ENCODE data around the gene VIL1.

The VIL1 gene

GRCh38 chr2:218418717-218419458, at the start of gene VIL1:
VIL1 (plus strand) TSS chr2:218419123; CDS start chr2:218423779, 4,656 bp downstream.
- no peak for DNase-seq

- DNase-seq, result no peak
These were observed 49.6 kb upstream of the VIL1 start for GRCh38 chr2:218369330-218369729.

- DNase-seq, result no peak
These were observed 48.4 kb upstream of the VIL1 start for GRCh38 chr2:218370410-218371063.

GRCh38 chr2:218371983-218372350, 47.0 kb upstream of the VIL1 start:
- DNase-seq, result no peak

DNA sequence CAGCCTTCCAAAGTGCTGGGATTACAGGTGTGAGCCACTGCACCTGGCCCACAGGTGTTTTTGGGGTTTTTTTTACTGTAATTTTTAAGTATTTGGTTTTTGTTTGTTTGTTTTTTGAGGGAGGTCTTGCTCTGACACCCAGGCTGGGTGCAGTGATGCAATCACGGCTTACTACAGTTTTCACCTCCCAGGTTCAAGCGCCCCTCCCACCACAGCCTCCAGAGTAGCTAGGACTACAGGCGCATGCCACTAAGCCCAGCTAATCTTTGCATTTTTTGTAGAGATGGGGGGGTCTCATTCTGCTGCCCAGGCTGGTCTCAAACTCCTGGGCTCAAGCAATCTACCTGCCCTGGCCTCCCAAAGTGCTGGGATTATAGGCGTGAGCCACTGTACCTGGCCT, 44.1 kb upstream of the VIL1 start:
- no peak for DNase-seq

DNA sequence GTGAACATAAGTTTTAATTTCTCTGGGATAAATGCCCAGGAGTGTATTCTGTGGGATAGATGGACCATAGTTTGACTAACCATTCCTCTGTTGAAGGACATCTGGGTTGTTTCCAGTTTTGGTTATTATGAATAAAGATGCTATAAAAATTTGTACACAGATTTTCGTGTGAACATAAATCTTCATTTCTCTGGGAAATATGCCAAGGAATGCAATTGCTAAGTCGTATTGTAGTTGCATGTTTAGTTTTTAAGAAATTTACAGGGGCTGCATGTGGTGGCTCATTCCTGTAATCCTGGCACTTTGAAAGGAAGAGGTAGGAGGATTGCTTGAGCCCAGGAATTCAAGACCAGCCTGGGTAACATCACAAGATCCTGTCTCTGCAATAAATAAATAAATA, 43.7 kb upstream of the VIL1 start:
- no peak for DNase-seq

- DNase-seq, result no peak
These were observed 40.9 kb upstream of the VIL1 start for GRCh38 chr2:218378053-218378452.

DNA sequence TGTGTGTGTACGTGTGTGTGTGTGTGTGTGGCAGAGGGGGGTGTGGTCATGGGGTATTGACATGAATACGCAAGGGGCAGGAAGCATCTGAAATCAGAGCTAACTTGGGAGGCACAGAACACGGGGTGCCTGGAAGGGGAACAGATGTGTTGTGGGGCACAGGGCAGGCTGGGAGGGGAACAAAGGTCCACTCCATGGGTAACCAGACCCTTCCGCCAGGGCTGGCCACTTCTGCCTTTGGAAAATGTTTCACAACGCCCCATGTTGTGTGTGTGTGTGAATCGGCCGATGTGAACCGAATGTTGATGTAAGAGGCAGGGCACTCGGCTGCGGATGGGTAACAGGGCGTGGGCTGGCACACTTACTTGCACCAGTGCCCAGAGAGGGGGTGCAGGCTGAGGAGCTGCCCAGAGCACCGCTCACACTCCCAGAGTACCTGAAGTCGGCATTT, 37.0 kb upstream of the VIL1 start, which contains the start of gene SLC11A1:
Gene SLC11A1 (plus strand): TSS at position 358 of the 451 bp plus-strand sequence. CDS start 96 bp downstream, outside the sequence.
- DNase-seq, result no peak

GRCh38 chr2:218382785-218383184, 36.1 kb upstream of the VIL1 start:
- no peak for DNase-seq

GRCh38 chr2:218383892-218384519, 34.9 kb upstream of the VIL1 start:
- no peak for DNase-seq

DNA sequence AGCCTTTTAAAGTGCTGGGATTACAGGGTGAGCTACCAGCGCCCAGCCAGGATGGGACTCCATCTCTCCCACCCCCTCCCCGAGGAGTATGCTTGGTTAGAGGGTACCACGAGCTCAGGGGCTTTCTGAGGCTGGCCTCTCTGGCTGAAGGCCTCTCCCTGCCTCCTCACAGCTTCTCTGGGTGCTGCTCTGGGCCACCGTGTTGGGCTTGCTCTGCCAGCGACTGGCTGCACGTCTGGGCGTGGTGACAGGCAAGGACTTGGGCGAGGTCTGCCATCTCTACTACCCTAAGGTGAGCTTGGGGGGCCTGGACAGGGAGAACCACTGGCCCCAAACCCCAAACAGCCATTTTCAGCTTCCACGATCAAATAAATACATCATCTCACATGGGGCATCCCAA, 33.9 kb upstream of the VIL1 start:
- no peak for DNase-seq

DNA sequence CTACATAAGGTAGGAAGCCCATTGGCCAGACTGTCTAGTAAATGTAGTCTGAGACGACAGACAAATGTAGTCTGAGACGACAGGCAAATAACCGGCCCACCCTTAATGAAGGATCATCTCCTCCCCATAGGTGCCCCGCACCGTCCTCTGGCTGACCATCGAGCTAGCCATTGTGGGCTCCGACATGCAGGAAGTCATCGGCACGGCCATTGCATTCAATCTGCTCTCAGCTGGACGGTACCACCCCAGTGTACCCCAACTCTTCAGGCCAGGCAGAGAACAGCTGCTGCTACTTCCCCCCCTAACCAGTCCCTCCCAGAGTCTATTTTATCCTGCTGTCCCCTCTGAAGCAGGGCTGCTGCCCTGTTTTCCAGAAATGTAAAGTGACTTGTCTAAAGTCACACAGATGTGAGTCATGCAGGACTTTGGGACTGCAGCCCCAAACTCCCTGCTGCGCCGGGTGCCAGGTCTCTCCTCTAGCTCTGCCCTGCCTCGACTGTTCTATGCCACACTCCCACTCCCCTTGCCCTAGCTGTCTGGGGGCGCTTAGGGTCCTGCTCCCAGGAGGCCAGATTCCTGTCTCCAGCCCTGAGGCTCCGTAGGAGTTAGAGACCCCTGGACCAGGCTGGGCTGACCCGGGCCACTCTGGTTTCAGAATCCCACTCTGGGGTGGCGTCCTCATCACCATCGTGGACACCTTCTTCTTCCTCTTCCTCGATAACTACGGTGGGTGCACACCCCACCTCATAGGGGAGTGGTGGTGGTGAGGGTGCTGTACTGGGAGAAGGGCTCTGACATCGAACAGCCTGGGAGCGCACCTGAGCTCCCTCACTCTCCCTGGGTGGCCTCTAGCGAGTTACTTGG, 32.2 kb upstream of the VIL1 start:
- DNase-seq, result no peak

- DNase-seq, result no peak
These were observed 31.3 kb upstream of the VIL1 start for GRCh38 chr2:218387369-218388194.

- no peak for DNase-seq
These were observed 29.4 kb upstream of the VIL1 start for GRCh38 chr2:218389333-218390150.

GRCh38 chr2:218391202-218391601, 27.7 kb upstream of the VIL1 start:
- DNase-seq, result no peak

- DNase-seq, result no peak
These were observed 26.5 kb upstream of the VIL1 start for GRCh38 chr2:218392459-218392858.

DNA sequence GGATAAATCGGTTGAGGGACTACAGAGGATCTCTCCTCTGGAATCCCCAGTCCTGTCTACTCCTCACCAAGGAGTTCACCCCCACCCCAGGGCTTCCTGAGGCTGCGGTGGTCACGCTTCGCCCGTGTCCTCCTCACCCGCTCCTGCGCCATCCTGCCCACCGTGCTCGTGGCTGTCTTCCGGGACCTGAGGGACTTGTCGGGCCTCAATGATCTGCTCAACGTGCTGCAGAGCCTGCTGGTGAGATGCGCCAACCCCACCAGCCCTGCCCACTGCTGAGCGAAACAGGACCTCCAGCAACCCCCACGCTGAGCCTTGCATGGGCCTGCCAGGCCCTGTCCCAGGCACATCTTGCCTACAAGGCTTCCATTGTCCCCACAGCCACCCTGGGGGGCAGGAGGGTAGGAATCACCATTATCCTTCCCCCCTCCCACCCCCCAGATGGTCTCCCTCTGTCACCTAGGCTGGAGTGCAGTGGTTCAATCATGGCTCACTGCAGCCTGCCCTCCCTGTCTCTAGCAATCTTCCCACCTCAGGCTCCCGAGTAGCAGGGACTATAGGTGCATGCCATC, 25.9 kb upstream of the VIL1 start:
- no peak for DNase-seq

- no peak for DNase-seq
These were observed 25.1 kb upstream of the VIL1 start for GRCh38 chr2:218393750-218394290.

DNA sequence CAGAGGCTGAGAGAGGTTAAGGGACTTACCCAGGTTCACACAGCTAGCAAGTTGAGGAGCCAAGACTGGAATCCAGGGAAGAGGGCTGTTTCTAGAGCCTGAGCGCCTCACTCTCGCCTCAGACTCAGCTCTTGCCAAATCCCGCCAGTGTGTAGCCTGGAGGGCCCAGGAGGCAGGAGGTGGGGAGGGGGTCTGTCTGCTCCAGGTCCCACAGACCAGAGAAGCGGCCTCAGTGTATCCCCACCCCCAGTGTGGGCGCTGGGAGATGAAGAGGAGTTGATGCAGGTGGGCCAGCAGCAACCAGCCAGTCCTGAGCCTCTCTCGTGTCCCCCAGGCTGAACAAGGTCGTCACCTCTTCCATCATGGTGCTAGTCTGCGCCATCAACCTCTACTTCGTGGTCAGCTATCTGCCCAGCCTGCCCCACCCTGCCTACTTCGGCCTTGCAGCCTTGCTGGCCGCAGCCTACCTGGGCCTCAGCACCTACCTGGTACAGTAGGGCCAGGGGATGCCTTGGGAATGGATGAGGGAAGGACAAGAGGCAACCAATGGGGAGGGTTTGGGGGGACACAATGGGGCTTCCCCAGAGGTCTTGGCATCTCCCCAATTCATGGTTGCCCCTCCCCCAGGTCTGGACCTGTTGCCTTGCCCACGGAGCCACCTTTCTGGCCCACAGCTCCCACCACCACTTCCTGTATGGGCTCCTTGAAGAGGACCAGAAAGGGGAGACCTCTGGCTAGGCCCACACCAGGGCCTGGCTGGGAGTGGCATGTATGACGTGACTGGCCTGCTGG, 24.4 kb upstream of the VIL1 start:
- no peak for DNase-seq

DNA sequence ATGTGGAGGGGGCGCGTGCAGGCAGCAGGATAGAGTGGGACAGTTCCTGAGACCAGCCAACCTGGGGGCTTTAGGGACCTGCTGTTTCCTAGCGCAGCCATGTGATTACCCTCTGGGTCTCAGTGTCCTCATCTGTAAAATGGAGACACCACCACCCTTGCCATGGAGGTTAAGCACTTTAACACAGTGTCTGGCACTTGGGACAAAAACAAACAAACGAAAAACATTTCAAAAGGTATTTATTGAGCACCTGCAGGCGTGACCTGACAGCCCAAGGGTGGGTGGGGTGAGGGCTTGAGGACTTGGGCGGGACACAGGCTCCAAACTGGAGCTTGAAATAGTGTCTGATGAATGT, 23.9 kb upstream of the VIL1 start:
- DNase-seq, result no peak
